SU-DHL-6 (cell line): Measurements from ENCODE around the gene TBC1D10A.

Experiments used
- H2AFZ ChIP-seq: fragments of 200-600 bp; sonication (generic); 2 replicates; pipeline ENCODE4 v1.6.1; 2014; ENCODE audit warnings: low read depth, mild to moderate bottlenecking, moderate library complexity, mixed read lengths, antibody characterized with exemption, low read length; ENCODE audit not compliant: severe bottlenecking
- H3F3A ChIP-seq: fragments of 200-600 bp; shearing (Covaris generic); 2 replicates; pipeline ENCODE4 v1.6.0; 2016; ENCODE audit warnings: antibody characterized with exemption, mild to moderate bottlenecking; ENCODE audit not compliant: insufficient read depth
- H3K27ac ChIP-seq: fragments of 200-600 bp; sonication (generic); 2 replicates; pipeline ENCODE4 v1.5.1; 2016; ENCODE audit warnings: low read depth, mild to moderate bottlenecking, low read length, moderate library complexity, mixed read lengths
- H3K27me3 ChIP-seq: fragments of 200-600 bp; sonication (generic), shearing (Covaris generic); 2 replicates; pipeline ENCODE4 v1.6.0; 2014; ENCODE audit warnings: mild to moderate bottlenecking, low read length
- H3K36me3 ChIP-seq: fragments of 200-600 bp; sonication (generic); 2 replicates; pipeline ENCODE4 v1.6.1; 2014; ENCODE audit warnings: mild to moderate bottlenecking, low read length, mixed read lengths
- H3K4me2 ChIP-seq: fragments of 300-600, 200-600 bp; shearing (Covaris generic), sonication (generic); 2 replicates; pipeline ENCODE4 v1.6.0; 2014; ENCODE audit warnings: low read length, low read depth, mild to moderate bottlenecking; ENCODE audit not compliant: poor library complexity, severe bottlenecking
- H3K4me3 ChIP-seq: fragments of 200-600 bp; sonication (generic); 2 replicates; pipeline ENCODE4 v1.5.1; 2014; ENCODE audit warnings: antibody characterized with exemption, low read length, mild to moderate bottlenecking, mixed read lengths; ENCODE audit not compliant: insufficient read depth, poor library complexity, severe bottlenecking
- H3K79me2 ChIP-seq: fragments of 200-600 bp; sonication (generic); 2 replicates; pipeline ENCODE4 v1.6.1; 2014; ENCODE audit warnings: mild to moderate bottlenecking, low read length, moderate library complexity; ENCODE audit not compliant: insufficient read depth
- H3K9ac ChIP-seq: fragments of 200-600 bp; sonication (generic); 2 replicates; pipeline ENCODE4 v1.7.0; 2014; ENCODE audit warnings: mild to moderate bottlenecking, low read length
- H3K9me2 ChIP-seq: fragments of 200-600 bp; sonication (generic); replicated peaks from 2 replicates; pipeline ENCODE4 v1.6.1; 2014; ENCODE audit warnings: low read length; ENCODE audit not compliant: insufficient read depth
- H3K9me3 ChIP-seq: fragments of 200-600 bp; sonication (generic); 2 replicates; pipeline ENCODE4 v1.6.1; 2014; ENCODE audit warnings: low read length, mixed read lengths; ENCODE audit not compliant: insufficient read depth
- H4K20me1 ChIP-seq: fragments of 200-600 bp; sonication (generic); 2 replicates; pipeline ENCODE4 v1.6.1; 2014; ENCODE audit warnings: low read depth, mild to moderate bottlenecking, antibody characterized with exemption, low read length, moderate library complexity, mixed read lengths
- EZH2phosphoT487 ChIP-seq: fragments of 200-600 bp; sonication (generic), shearing (Covaris generic); conservative IDR thresholded peaks from 2 replicates; pipeline ENCODE4 v1.6.1; 2018; ENCODE audit warnings: mild to moderate bottlenecking, antibody characterized with exemption, low read length, moderate library complexity, mixed read lengths
- TF ChIP-seq, protein P1 (sequence below): fragments of 200-600 bp; sonication (generic); IDR thresholded peaks from one replicate; pipeline ENCODE4 v1.5.1; 2017; ENCODE audit warnings: antibody characterized with exemption, mild to moderate bottlenecking, low read length, moderate library complexity; ENCODE audit not compliant: insufficient read depth, poor library complexity, severe bottlenecking

Gene TBC1D10A

DNA sequence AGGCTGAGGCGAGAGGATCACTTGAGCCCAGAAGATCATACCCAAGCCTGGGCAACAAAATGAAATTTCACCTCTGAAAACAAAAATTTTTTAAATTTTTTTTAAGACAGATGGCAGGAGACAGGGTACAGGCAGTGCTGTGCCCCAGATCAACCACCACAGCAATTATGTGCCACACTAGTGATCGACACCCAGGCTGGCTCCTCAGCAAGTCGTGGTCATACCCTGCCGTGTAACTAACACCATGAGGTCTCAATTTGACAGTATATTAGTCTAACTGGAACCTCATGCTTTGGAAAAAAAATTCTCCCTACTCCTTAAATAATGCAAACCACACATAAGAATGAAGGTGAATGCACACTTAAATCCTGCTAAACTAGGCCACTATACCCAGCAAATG is 21.7 kb upstream of the TBC1D10A start:
- 0 out of 2 replicates have a peak, but pooled peaks cover 4% of the 10 kb centered on the region for H4K20me1 ChIP-seq
- peaks cover 39% of the 10 kb centered on the region for H3K79me2 ChIP-seq
- no peak overlapping the region for H3K27ac ChIP-seq

DNA sequence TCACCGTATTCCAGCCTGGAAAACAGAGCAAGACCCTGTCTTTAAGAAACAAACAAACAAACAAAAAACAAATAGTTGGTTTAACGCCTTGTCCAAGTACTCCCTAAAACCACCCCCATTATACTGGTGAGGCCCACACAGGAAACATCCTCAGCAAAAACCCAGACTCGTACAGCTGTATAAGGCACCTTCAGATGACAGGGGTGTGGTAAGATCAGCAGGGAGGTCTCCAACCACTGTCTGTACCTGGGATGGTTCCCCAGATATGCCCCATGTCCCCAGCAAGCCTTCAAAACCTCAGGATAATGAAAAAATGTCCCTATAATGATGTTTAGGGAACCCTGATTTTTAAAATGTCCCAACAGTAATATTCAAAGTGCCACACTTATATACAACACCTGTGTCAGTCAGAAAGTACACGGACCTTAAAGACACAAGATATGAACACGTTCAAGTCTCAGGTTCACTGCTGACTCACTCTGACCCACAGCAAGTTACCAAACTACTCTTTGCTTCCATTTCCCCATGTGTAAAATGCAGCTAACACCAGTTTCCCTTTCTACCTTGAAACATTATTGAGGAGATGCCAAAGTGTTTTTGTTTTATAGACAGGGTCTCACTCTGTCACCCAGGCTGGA is 20.6 kb upstream of the TBC1D10A start:
- Histone ChIP-seq H3K27me3 (no peaks in the 10 kb centered on the region), H4K20me1 (0 out of 2 replicates have a peak, but pooled peaks cover 4% of the 10 kb centered on the region), H3K9ac (no peak overlapping the region), H3K4me3 (no peak overlapping the region), H3K36me3 (peaks cover 37% of the 10 kb centered on the region), H3K4me2 (no peak overlapping the region), H3K79me2 (peaks cover 32% of the 10 kb centered on the region), H2AFZ (no peak overlapping the region), H3F3A (no peaks in the 10 kb centered on the region), H3K9me2 (no peaks in the 10 kb centered on the region), H3K9me3 (no peaks in the 10 kb centered on the region), H3K27ac (no peak overlapping the region)
- TF ChIP-seq, protein P1, sequence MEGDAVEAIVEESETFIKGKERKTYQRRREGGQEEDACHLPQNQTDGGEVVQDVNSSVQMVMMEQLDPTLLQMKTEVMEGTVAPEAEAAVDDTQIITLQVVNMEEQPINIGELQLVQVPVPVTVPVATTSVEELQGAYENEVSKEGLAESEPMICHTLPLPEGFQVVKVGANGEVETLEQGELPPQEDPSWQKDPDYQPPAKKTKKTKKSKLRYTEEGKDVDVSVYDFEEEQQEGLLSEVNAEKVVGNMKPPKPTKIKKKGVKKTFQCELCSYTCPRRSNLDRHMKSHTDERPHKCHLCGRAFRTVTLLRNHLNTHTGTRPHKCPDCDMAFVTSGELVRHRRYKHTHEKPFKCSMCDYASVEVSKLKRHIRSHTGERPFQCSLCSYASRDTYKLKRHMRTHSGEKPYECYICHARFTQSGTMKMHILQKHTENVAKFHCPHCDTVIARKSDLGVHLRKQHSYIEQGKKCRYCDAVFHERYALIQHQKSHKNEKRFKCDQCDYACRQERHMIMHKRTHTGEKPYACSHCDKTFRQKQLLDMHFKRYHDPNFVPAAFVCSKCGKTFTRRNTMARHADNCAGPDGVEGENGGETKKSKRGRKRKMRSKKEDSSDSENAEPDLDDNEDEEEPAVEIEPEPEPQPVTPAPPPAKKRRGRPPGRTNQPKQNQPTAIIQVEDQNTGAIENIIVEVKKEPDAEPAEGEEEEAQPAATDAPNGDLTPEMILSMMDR = no peak
- TF ChIP-seq EZH2phosphoT487 = no peak

More for the DNA sequence above, 21.7 kb upstream of the TBC1D10A start:
- Histone ChIP-seq H3K9ac (no peak overlapping the region), H3K4me3 (no peak overlapping the region), H3K4me2 (no peak overlapping the region), H3F3A (no peaks in the 10 kb centered on the region), H3K36me3 (peaks cover 33% of the 10 kb centered on the region), H2AFZ (no peak overlapping the region), H3K27me3 (no peaks in the 10 kb centered on the region), H3K9me2 (no peaks in the 10 kb centered on the region), H3K9me3 (no peaks in the 10 kb centered on the region)
- TF ChIP-seq, protein P1 = no peak
- no peak for TF ChIP-seq EZH2phosphoT487

DNA sequence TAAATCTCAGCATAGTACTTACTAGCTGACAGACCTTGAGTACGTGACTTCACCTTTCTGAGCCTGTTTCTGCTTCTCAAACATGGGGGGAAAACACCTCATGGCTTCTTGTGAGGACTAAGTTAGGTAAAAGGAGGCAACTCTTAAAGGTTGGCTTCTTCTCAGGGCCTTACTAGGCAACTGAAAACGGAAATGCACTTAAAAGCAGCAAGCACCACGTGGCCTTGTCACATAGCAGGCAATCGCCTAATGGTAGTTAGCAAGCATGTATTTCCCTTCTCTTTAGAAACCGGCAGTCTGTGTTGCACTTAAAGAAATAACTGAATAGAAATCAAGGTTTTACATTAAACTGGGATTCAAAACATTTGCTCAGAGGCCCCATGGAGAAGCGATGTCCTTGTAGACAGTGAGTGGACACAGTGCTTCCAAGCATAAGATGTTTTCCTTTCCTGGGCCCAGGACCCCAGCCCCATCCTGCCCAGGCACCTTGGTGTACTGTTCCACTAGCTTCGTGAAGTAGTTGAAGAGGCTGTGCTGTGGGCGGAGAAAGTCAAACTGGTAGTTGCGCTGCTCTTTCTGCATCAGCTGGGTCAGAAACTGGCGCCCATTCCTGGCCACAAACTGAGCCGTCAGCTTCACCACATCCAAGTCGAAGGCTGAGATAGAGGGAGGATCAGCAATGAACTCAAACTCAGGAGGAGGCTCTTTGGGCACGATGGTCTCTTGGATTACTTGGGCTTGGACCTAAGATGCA is 17.9 kb upstream of the TBC1D10A start:
- Histone ChIP-seq H3F3A (no peaks in the 10 kb centered on the region), H3K36me3 (peaks cover 38% of the 10 kb centered on the region), H3K9me3 (no peaks in the 10 kb centered on the region), H3K27me3 (no peaks in the 10 kb centered on the region), H4K20me1 (0 out of 2 replicates have a peak, but pooled peaks cover 4% of the 10 kb centered on the region), H2AFZ (no peak overlapping the region), H3K27ac (no peak overlapping the region), H3K4me3 (no peak overlapping the region), H3K4me2 (no peak overlapping the region), H3K9ac (no peak overlapping the region), H3K9me2 (no peaks in the 10 kb centered on the region), H3K79me2 (peaks cover 17% of the 10 kb centered on the region)
- TF ChIP-seq, protein P1 = no peak
- TF ChIP-seq EZH2phosphoT487 = no peak
